ENCODE results near the gene ATP8B3. TPM values are rescaled to one million over a fixed set of nuclear protein-coding genes. Genes with fewer than 3 reads are reported as not detected.

ATP8B3 gene
- total RNA-seq, 1 experiment from 2014 or later = 8.7 TPM

- Histone ChIP-seq H3K4me1 (ENCODE audit: insufficient read depth, low read length, poor library complexity, severe bottlenecking) (no peaks in the 10 kb centered on the region), H3K27me3 (replicated peaks; ENCODE audit: insufficient read depth, low read depth, low read length, poor library complexity) (no peaks in the 10 kb centered on the region), H3K36me3 (ENCODE audit: insufficient read depth, low read length, poor library complexity, severe bottlenecking) (peaks cover 40% of the 10 kb centered on the region), H3K4me3 (ENCODE audit: low read depth, low read length, poor library complexity, severe bottlenecking) (no peak overlapping the region), H3K9me3 (ENCODE audit: low read depth, low read length, poor library complexity, severe bottlenecking) (no peaks in the 10 kb centered on the region), H3K27ac (ENCODE audit: low read depth, low read length, poor library complexity, severe bottlenecking) (no peak overlapping the region)
- BruUV-seq (replicated peaks) = no TSS peak
- intact Hi-C loops (cut with micrococcal nuclease; ENCODE audit: unreplicated experiment) = no loop called here
- ChIA-PET CTCF (interaction anchor here (1.0 kb wide), 1 partner anchor 277 kb away, joined by 3 read pairs; no protein-coding TSS in a partner anchor), POLR2A (ENCODE audit: low non-redundant PET) (no interaction called here)
- TF ChIP-seq EZH2 (IDR thresholded peaks at IDR 0.05; ENCODE audit: borderline replicate concordance, low read depth, low read length, poor library complexity, severe bottlenecking) (no peak), CTCF (conservative IDR thresholded peaks at IDR 0.05; ENCODE audit: low read depth, low read length) (no peak)
- DNase-seq (ENCODE audit: low spot score) = no peak
Observed at GRCh38 chr19:1823020-1823419, 10.9 kb upstream of the ATP8B3 start.

- H3K27me3 ChIP-seq (replicated peaks; ENCODE audit: insufficient read depth, low read depth, low read length, poor library complexity) = no peaks in the 10 kb centered on the region
- no TSS peak for BruUV-seq (replicated peaks)
- POLR2A ChIA-PET (ENCODE audit: low non-redundant PET) = no interaction called here
- TF ChIP-seq EZH2 (IDR thresholded peaks at IDR 0.05; ENCODE audit: borderline replicate concordance, low read depth, low read length, poor library complexity, severe bottlenecking) = no peak
- no peak for TF ChIP-seq CTCF (conservative IDR thresholded peaks at IDR 0.05; ENCODE audit: low read depth, low read length)
- CTCF ChIA-PET = interaction anchor here (0.6 to 1.0 kb wide), 2 partner anchors 276 to 319 kb away, joined by 3 to 5 read pairs; no protein-coding TSS in a partner anchor
- no peak for DNase-seq (ENCODE audit: low spot score)
- no peak overlapping the region for H3K4me3 ChIP-seq (ENCODE audit: low read depth, low read length, poor library complexity, severe bottlenecking)
- no peaks in the 10 kb centered on the region for H3K9me3 ChIP-seq (ENCODE audit: low read depth, low read length, poor library complexity, severe bottlenecking)
- no peak overlapping the region for H3K27ac ChIP-seq (ENCODE audit: low read depth, low read length, poor library complexity, severe bottlenecking)
- peaks cover 42% of the 10 kb centered on the region for H3K36me3 ChIP-seq (ENCODE audit: insufficient read depth, low read length, poor library complexity, severe bottlenecking)
- H3K4me1 ChIP-seq (ENCODE audit: insufficient read depth, low read length, poor library complexity, severe bottlenecking) = no peaks in the 10 kb centered on the region
- intact Hi-C loops (cut with micrococcal nuclease; ENCODE audit: unreplicated experiment) = no loop called here
Observed at GRCh38 chr19:1822210-1822609, 10.1 kb upstream of the ATP8B3 start.

- no peak for DNase-seq (ENCODE audit: low spot score)
- intact Hi-C loops (cut with micrococcal nuclease; ENCODE audit: unreplicated experiment) = loop anchor here (10.0 kb wide), 1 partner anchor 275 kb away; no protein-coding TSS in a partner anchor
- H3K4me3 ChIP-seq (ENCODE audit: low read depth, low read length, poor library complexity, severe bottlenecking) = no peak overlapping the region
- H3K9me3 ChIP-seq (ENCODE audit: low read depth, low read length, poor library complexity, severe bottlenecking) = no peaks in the 10 kb centered on the region
- no peak overlapping the region for H3K27ac ChIP-seq (ENCODE audit: low read depth, low read length, poor library complexity, severe bottlenecking)
- TF ChIP-seq EZH2 (IDR thresholded peaks at IDR 0.05; ENCODE audit: borderline replicate concordance, low read depth, low read length, poor library complexity, severe bottlenecking) (no peak), CTCF (conservative IDR thresholded peaks at IDR 0.05; ENCODE audit: low read depth, low read length) (no peak)
- peaks cover 60% of the 10 kb centered on the region for H3K36me3 ChIP-seq (ENCODE audit: insufficient read depth, low read length, poor library complexity, severe bottlenecking)
- H3K27me3 ChIP-seq (replicated peaks; ENCODE audit: insufficient read depth, low read depth, low read length, poor library complexity) = no peaks in the 10 kb centered on the region
- ChIA-PET POLR2A (ENCODE audit: low non-redundant PET) (no interaction called here), CTCF (interaction anchor here (0.6 kb wide), 1 partner anchor 240 kb away, joined by 7 read pairs; no protein-coding TSS in a partner anchor)
- no TSS peak for BruUV-seq (replicated peaks)
- H3K4me1 ChIP-seq (ENCODE audit: insufficient read depth, low read length, poor library complexity, severe bottlenecking) = no peaks in the 10 kb centered on the region
Observed at GRCh38 chr19:1819341-1820255, 7.5 kb upstream of the ATP8B3 start.
